Left lobe of liver (tissue), 2 donors: ENCODE data around the gene XRCC3. TPM values are rescaled to one million over a fixed set of nuclear protein-coding genes. Genes with fewer than 3 reads are reported as not detected.

ENCODE experiments used
- ATAC-seq: fragments of 200-7000 bp; cut with Tn5 transposase; one replicate; pipeline ENCODE4 v1.9.1; 2020; ENCODE audit warnings: mild to moderate bottlenecking, moderate library complexity
- DNase-seq: peaks from one replicate; pipeline ENCODE4 v3.0.0-alpha.2; 2020; ENCODE audit warnings: low spot score
- total RNA-seq: library from RNA; stranded (reverse); gene quantifications from one replicate; pipeline ENCODE4 v1.2.1, GENCODE V29; 2021
- donor health status: DM: no; HTN: no; CAD: no; lungs with moderate emphysema.
- donor health status: DM: no; HTN: yes; CAD: no.

Gene XRCC3
- total RNA-seq, 1 donor from 2014 or later, result 1.2 TPM

DNA sequence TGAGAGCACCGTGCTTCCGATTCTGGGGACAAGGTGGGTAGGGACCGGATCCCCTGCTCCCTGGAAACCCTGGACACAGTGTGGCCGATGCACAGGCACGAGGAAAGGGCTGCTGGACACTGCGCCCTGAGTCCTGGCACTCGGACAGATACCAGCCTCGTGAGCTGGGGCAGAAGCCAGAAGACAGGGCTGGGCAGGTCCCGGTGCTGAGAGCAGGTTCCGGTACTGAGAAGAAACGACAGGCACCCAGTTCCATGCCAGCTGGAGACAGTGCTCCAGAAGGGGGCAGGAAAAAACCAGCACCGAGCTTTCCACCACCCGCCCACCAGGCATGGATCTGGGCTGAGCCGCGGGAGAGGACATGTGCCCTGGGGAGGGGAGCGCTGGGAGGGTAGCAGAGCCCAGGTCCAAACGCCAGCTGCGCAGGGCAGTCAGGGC, 6.5 kb downstream of the XRCC3 start:
- peak; percentile 31 for ATAC-seq
- DNase-seq, result no peak

- no peak for ATAC-seq
- DNase-seq, result no peak
These were observed 7.7 kb downstream of the XRCC3 start for GRCh38 chr14:103707329-103708263.

GRCh38 chr14:103706551-103707328, 8.5 kb downstream of the XRCC3 start:
- ATAC-seq (no peak), DNase-seq (no peak)

DNA sequence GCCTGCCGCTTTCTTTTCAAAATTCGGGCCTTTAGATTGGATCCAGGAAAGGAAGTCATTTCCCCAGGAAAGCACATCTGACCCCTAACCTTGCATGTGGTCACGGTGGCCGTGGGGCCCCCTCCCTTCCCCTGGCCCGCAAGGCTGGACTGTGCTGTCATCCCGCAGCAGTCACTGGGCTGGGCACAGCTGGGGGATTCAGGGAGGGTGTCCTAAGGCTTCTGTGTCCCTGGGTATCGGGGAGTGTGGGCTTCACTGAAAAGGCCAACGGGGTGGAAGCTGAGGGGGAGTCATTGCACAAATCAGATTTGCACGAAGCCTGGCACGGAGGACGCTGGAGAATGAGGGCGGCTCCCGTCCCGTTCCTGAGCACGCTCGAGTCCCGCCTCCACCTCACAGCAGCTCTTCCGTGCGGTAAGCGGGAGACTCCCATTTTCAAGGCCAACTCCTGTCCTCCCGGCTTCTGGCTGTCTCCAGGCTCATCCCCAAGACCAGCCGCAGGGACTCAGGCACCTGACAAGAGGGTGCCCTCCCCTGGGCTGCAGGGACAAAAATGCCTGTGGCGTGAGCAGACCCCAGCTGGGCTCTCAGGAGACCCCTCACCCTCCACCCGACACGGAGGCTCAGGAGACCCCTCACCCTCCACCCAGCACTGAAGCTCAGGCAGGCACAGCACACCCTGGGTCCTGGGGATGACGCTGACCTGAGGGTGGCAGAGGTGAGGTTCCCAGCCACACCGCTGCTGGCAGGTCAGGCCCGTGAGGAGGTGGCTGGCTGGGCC, 9.6 kb downstream of the XRCC3 start:
- DNase-seq (no peak), ATAC-seq (no peak)

DNA sequence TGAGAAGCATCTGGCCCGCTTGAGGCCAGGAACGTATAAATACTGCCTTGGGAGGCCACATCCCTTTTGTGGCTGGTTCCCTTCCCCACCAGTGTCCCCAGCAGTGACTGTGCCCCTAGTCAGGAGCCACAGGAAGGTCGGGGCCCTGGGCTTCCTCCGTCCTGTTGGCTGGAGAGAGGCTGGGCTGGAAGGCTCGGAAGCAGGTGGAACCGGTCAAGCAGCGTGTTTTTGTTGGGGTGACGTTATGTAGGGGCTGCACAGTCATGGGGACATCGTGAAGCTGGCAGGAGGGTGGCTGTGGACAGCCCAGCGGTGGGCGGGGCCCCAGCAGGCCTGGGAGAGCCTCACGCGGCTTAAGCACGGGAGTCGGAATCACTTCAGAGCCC, 10.1 kb downstream of the XRCC3 start:
- ATAC-seq (no peak), DNase-seq (no peak)

- DNase-seq (no peak), ATAC-seq (no peak)
These were observed 10.5 kb downstream of the XRCC3 start for GRCh38 chr14:103704708-103705107.

DNA sequence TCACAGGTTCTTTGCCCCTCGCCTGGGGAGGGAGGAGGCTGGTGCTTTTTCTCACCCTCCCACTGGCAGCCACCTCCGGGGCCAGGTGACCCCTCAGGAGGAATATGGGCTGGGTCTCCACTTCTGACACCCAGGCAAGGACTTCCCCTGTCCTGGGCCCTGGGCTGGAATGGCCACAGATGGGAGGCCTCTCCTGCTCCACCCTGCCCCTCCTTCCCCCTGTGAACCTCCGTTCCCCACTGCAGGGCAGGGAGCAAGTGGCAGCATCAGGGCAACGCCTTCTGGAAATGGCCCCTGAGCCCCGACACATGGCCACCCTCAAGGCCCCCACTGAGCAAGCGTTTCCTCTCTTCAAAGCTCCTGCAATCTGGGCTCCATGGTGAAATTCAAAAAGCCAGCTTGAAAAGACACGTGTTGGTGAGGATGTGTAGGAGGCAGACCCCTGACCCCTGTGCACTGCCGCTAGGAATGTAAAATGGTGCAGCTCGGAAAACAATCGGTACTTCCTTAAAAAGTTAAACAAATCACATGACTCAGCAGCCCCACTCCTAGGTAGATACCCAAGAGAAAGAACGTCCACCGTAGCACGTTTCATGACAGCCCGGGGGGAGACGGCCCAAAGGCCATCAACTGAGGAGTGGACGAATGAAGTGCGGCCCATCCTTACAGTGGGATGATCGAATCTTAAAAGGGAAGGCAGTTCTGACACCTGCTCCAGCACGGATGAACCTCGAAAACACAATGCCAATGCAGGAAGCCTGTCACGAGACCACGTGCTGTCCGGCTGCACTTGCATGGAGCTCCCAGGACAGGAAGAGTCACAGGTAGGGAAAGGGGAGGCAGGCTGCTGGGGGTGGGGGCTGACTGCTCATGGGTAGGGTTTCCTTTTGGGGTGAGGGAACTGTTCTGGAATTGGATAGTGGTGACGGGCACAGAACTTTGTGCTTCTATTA, 11.5 kb downstream of the XRCC3 start:
- ATAC-seq (no peak), DNase-seq (no peak)

DNA sequence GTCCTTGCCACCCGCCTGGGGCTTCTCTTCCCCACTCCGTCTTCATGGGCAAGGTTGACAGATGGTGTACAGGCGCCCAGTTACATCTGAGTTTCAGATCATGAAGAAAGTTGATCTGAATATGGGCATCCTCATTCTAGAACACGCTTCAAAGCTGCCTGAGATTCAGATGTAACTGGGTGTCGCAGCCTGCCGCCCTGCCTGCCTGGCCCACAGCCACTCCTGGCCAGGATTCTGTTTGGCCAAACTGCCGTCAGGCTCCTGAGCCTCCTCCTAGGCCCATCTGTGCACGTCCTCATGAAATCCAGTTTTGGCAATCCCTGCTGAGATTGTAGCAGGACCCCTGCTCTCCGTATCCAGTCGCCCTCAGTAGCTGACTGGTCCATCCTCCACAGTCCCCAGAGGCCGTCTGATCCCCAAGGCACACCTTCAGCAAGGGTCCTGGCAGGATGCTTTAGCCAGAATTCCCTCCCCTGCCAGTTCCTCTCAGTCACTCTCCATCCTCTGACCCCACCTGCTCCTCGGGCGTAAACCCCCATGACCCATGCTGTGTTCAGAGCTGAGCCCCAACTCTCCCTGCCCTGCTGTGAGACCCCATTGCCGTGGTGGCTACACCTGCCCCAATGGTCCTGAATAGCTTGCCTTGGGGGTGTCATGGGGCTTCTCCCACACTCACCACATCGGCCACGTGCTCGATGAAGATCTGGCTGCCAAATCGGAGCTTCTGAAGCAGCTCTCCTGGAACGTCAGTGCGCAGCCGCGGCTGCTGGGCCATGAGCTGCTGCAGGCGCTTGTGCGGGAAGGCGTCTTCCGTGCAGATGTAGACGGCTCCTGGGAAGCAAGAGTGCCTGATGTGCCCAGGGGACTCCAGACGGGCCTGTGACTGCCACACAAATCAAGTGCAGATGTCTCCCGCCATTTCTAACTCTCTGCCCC, 12.5 kb downstream of the XRCC3 start:
- ATAC-seq (no peak), DNase-seq (no peak)

DNA sequence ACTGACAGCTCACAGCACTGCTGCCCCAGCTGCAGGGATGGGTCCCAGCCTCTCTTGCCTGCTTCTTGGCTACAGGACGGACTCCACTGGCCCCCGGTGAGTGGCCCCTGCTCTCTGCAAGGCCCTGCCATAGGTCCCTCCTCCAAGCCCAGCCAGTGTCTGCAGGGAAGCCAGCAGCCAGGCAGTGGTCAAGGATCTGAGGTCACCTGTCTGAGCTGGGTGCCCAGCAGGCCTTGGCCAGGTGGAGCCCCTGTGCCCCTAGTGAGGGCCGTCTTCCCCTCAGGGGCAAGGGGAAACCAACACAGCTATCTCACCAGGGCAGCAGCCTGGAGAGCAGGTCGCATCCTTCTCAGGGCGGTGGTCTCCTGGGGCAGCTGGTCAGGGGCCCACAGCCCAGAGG, 13.2 kb downstream of the XRCC3 start:
- ATAC-seq (no peak), DNase-seq (no peak)

DNA sequence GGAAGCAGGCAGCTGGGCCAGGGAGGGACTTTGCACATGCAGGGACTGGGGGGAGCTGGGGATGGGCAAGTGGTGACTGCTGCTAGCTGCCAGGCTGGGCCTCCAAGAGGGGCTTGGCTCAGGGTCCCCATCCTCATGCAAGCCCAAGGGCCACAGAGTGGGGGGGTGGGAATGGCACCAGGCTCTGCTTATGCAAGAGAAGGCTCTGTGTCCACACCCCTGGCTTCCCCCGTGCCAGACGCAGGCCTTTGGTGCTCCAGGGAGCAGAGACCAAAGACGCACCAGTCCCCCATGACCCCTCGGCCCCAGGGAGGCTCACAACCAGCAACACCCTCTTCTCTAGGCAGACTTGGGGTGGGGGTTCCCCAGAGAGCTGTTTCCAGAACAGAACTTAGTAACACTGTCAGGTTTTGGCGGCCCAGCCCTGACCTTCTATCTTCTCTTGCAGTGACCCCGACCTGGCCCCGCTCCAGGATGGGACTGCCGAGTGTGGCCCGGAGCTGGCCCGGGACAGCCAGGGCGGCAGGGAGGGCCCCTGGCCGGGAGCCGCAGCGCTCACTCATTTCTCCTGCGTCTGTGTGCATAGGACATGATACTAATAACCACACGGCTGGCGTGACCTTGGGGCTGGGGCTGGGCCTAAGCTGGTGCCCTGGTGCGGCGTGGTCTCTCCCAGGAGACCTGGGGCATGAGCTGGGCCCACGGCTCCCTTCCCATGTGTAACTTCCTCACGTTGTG, 14.3 kb downstream of the XRCC3 start:
- ATAC-seq, result peak; percentile 59

DNA sequence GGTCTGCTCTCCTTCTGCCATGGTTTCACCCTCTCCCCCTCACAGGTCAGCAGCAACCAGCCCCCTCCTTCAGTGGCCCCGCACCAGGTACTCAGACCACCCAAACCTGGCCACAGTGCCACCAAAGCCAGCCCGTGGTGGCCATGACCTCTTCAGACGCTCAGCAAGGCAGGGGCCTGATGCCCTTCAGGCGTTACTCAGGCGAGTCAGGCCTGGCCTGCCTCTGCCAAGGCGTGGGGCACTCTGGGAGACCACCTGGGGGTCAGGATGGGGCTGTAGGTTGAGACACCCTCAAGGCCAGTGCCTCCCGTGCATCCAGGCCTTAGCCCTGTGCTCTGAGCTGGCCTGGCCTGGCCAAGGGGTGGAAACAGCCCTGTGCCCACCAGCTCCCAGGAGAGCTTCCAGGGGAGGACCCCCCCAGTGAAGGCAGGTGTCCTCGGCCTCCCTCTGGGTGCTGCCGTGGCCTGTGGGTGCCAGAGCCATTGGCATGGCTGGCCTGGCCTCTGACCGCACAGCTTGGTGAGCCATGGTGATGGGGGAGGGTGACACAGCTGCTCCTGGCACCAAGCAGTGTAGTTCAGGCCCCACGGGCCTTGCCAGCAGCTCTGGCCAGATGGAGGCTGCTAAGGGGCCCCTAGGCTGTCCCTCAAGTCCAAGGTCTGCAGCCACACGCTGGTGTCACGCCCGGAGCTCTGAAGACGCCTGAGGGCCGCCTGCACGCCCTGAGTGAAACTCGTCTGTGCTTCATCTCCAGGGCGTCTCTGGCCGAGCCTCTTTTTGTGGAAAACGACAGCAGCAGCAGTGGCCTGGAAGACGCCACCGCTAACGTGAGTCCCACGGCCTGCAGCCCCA, 15.1 kb downstream of the XRCC3 start:
- DNase-seq (peak; percentile 89), ATAC-seq (peak; percentile 77)

More for the DNA sequence above, 14.3 kb downstream of the XRCC3 start:
- DNase-seq, result peak; percentile 85

DNA sequence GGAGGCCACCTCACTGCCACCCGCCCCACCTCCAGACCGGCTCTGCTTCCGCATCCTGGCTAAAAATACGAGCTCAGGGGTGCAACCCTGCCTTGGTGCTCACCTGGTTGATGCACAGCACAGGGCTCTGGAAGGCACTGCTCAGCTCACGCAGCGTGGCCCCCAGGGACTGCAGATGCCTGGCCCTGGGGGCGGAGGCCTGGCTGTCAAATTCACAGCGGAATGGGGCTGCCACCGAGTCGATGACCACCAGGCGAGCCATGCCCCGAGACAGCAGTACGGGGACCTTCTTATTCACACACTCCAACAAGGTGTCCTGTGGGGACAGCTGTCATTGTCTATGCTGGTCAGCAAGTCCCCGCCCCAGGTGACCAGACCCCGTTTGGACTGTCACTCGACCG, 16.0 kb downstream of the XRCC3 start:
- ATAC-seq (no peak), DNase-seq (no peak)

DNA sequence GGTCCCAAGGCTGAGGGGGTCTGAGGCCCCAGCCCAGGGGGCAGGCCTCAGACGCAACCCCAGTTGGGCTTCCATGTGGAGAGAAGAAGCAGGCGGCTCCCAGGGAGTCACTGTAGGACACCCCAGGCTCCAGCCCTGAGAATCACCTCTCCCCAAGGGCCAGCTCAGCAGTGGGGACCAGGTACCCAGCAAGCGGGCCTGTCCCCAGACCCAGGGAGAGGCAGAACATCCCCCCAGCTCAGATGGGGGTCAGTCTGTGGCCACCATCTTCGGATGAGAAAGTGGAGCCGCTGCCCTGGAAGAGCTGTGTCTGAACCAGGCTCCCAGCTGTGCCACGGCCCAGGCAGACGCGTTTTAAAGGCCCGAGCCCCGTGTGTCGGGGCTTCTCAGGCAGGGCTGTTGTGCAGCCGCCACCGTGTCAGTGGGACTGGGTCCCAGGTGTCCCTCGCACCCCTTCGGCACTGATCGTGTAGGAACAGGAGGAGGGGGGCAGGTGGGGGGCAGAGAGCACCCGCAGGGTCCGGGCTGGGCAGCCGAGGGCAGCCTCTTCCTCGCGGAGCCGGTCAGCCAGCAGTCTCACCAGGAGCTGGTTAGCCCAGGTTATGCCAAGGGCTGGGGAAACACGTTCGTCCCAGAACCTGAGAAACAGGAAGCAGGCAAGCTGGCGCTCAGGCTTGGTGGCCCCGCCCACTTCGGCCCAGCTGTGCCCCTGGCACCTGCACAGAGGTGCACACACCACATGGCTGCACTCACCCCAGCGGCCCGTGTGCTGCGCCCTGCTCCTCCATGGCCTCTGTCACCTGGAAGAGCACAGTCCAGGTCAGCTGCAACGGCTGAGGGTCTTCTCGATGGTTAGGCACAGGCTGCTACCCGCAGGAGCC, 16.6 kb downstream of the XRCC3 start:
- ATAC-seq (peak; percentile 35), DNase-seq (no peak)

DNA sequence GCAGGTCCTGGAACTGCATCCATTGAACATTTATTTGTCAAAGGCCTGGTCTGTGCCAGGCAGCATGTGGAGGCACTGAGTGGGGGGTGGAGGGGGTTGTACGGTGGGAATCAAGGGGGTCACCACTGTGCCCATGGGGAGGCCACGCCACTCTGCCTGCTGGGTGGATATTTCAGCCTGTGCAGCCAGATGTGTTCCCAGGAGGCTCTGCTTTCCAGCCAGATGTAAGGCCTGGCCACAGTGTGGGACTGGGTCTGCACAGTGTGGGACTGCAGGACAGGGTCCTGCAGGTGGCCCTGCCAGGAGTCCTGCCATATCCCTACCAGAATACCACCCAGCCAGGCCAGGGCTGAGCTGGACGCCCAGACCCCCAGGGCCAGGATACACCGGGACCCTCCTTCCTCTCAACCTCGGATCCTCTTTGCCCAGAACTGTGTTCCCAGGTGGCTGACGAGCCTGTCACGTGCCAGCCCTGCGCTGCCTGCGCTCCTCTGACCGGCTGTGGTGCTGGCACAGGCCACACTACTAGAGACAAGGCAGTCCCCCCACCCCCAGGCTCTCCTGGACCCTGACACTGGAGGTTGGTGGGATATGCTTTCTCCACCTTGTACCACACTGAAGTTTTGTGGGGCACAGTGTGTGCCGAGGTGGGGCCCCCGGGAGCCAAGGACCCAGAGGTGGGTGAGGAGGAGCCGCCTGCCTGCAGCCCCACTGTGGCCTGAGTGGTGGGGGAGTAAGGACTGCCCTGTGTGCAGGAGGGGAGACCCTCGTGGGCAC, 17.5 kb downstream of the XRCC3 start:
- ATAC-seq (no peak), DNase-seq (no peak)

DNA sequence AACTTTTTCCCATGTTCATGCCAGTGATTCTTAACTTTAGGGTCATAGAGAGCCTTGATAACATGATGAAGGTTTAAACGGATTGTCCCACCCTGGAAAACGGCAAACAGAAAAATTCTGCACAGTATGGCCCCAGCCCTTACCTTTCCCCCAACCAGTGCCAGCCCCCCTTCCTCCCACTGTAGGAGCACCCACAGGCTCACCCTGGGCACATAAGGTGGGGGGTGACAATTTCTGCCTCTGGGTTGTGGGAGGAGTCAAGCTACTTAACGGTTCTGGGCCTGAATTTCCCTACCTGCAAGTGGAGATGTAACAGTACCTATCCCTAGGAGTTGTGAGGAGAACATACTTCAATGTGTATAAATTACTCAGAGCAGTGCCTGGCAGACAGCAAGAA, 18.0 kb downstream of the XRCC3 start:
- DNase-seq, result no peak
- ATAC-seq, result no peak
